ENCODE results near the gene C12orf75. TPM values are rescaled to one million over a fixed set of nuclear protein-coding genes. Genes with fewer than 3 reads are reported as not detected.

C12orf75 gene
- total RNA-seq, 1 donor from 2014 or later = 163 TPM

GRCh38 chr12:105291531-105291930, 39.0 kb upstream of the C12orf75 start:
- H3K27me3 Mint-ChIP-seq (ENCODE audit: low read depth, unreplicated experiment) = no peaks in the 10 kb centered on the region
- H3K4me1 Mint-ChIP-seq (ENCODE audit: low read depth, unreplicated experiment) = no peaks in the 10 kb centered on the region
- Histone ChIP-seq H2AFZ (ENCODE audit: low read depth, low read length) (no peak overlapping the region), H3K9me3 (ENCODE audit: insufficient read depth, low read depth, low read length) (no peaks in the 10 kb centered on the region), H4K20me1 (ENCODE audit: insufficient read depth, low read length) (no peaks in the 10 kb centered on the region), H3K36me3 (ENCODE audit: insufficient read depth, low read length) (no peaks in the 10 kb centered on the region), H3K4me2 (ENCODE audit: low read length) (no peak overlapping the region), H3K27me3 (ENCODE audit: insufficient read depth, low read length) (no peaks in the 10 kb centered on the region), H3K27ac (ENCODE audit: low read depth, low read length) (no peak overlapping the region), H3K79me2 (ENCODE audit: insufficient read depth, low read length) (no peaks in the 10 kb centered on the region), H3K4me3 (ENCODE audit: insufficient read depth, low read depth, low read length) (no peak overlapping the region), H3K4me1 (ENCODE audit: insufficient read depth, low read length) (no peaks in the 10 kb centered on the region), H3K9ac (ENCODE audit: low read length) (no peak overlapping the region)
- no peaks in the 10 kb centered on the region for H3K36me3 Mint-ChIP-seq (ENCODE audit: low read depth, unreplicated experiment)
- DNase-seq (ENCODE audit: low read depth) (no peak), FAIRE-seq (no peak)
- no peak overlapping the region for H3K27ac Mint-ChIP-seq (ENCODE audit: unreplicated experiment)
- no peaks in the 10 kb centered on the region for H3K9me3 Mint-ChIP-seq (ENCODE audit: unreplicated experiment)
- H3K4me3 Mint-ChIP-seq (ENCODE audit: unreplicated experiment) = no peak overlapping the region
- TF ChIP-seq EZH2 (IDR thresholded peaks at IDR 0.05; ENCODE audit: insufficient read depth, low read length) = no peak
- TF ChIP-seq CTCF (IDR thresholded peaks at IDR 0.05; ENCODE audit: insufficient read depth, low read depth, low read length) = no peak

GRCh38 chr12:105292705-105293104, 37.8 kb upstream of the C12orf75 start:
- no peak overlapping the region for H2AFZ ChIP-seq (ENCODE audit: low read depth, low read length)
- Mint-ChIP-seq H3K27me3 (ENCODE audit: low read depth, unreplicated experiment) (no peaks in the 10 kb centered on the region), H3K27ac (ENCODE audit: unreplicated experiment) (no peak overlapping the region), H3K36me3 (ENCODE audit: low read depth, unreplicated experiment) (no peaks in the 10 kb centered on the region), H3K4me3 (ENCODE audit: unreplicated experiment) (no peak overlapping the region), H3K9me3 (ENCODE audit: unreplicated experiment) (no peaks in the 10 kb centered on the region), H3K4me1 (ENCODE audit: low read depth, unreplicated experiment) (no peaks in the 10 kb centered on the region)
- peak; percentile 58 for FAIRE-seq
- H3K9me3 ChIP-seq (ENCODE audit: insufficient read depth, low read depth, low read length) = no peaks in the 10 kb centered on the region
- H3K27me3 ChIP-seq (ENCODE audit: insufficient read depth, low read length) = no peaks in the 10 kb centered on the region
- H3K27ac ChIP-seq (ENCODE audit: low read depth, low read length) = no peak overlapping the region
- H4K20me1 ChIP-seq (ENCODE audit: insufficient read depth, low read length) = no peaks in the 10 kb centered on the region
- DNase-seq (ENCODE audit: low read depth) = peak; percentile 19
- peak overlapping the region; percentile 0 for H3K4me2 ChIP-seq (ENCODE audit: low read length)
- no peaks in the 10 kb centered on the region for H3K4me1 ChIP-seq (ENCODE audit: insufficient read depth, low read length)
- no peak for TF ChIP-seq EZH2 (IDR thresholded peaks at IDR 0.05; ENCODE audit: insufficient read depth, low read length)
- TF ChIP-seq CTCF (IDR thresholded peaks at IDR 0.05; ENCODE audit: insufficient read depth, low read depth, low read length) = no peak
- H3K9ac ChIP-seq (ENCODE audit: low read length) = no peak overlapping the region
- H3K4me3 ChIP-seq (ENCODE audit: insufficient read depth, low read depth, low read length) = no peak overlapping the region
- H3K36me3 ChIP-seq (ENCODE audit: insufficient read depth, low read length) = no peaks in the 10 kb centered on the region
- H3K79me2 ChIP-seq (ENCODE audit: insufficient read depth, low read length) = no peaks in the 10 kb centered on the region

- Histone ChIP-seq H3K9ac (ENCODE audit: low read length) (no peak overlapping the region), H3K4me3 (ENCODE audit: insufficient read depth, low read depth, low read length) (no peak overlapping the region), H3K27me3 (ENCODE audit: insufficient read depth, low read length) (no peaks in the 10 kb centered on the region), H3K27ac (ENCODE audit: low read depth, low read length) (no peak overlapping the region), H3K79me2 (ENCODE audit: insufficient read depth, low read length) (no peaks in the 10 kb centered on the region), H3K9me3 (ENCODE audit: insufficient read depth, low read depth, low read length) (no peaks in the 10 kb centered on the region), H4K20me1 (ENCODE audit: insufficient read depth, low read length) (no peaks in the 10 kb centered on the region), H3K4me2 (ENCODE audit: low read length) (no peak overlapping the region), H2AFZ (ENCODE audit: low read depth, low read length) (no peak overlapping the region), H3K36me3 (ENCODE audit: insufficient read depth, low read length) (no peaks in the 10 kb centered on the region), H3K4me1 (ENCODE audit: insufficient read depth, low read length) (no peaks in the 10 kb centered on the region)
- H3K36me3 Mint-ChIP-seq (ENCODE audit: low read depth, unreplicated experiment) = no peaks in the 10 kb centered on the region
- TF ChIP-seq CTCF (IDR thresholded peaks at IDR 0.05; ENCODE audit: insufficient read depth, low read depth, low read length) (no peak), EZH2 (IDR thresholded peaks at IDR 0.05; ENCODE audit: insufficient read depth, low read length) (no peak)
- no peaks in the 10 kb centered on the region for H3K4me1 Mint-ChIP-seq (ENCODE audit: low read depth, unreplicated experiment)
- no peak overlapping the region for H3K27ac Mint-ChIP-seq (ENCODE audit: unreplicated experiment)
- no peaks in the 10 kb centered on the region for H3K27me3 Mint-ChIP-seq (ENCODE audit: low read depth, unreplicated experiment)
- FAIRE-seq (no peak), DNase-seq (ENCODE audit: low read depth) (no peak)
- H3K4me3 Mint-ChIP-seq (ENCODE audit: unreplicated experiment) = no peak overlapping the region
- H3K9me3 Mint-ChIP-seq (ENCODE audit: unreplicated experiment) = peaks cover 3% of the 10 kb centered on the region
Measured at GRCh38 chr12:105293187-105293586, 37.3 kb upstream of the C12orf75 start.

Data from astrocyte (in vitro differentiated cells and primary cell).